ENCODE results near the gene CACNB2. TPM values are rescaled to one million over a fixed set of nuclear protein-coding genes. Genes with fewer than 3 reads are reported as not detected.

The CACNB2 gene
- total RNA-seq, 1 donor: 1.3 TPM

DNA sequence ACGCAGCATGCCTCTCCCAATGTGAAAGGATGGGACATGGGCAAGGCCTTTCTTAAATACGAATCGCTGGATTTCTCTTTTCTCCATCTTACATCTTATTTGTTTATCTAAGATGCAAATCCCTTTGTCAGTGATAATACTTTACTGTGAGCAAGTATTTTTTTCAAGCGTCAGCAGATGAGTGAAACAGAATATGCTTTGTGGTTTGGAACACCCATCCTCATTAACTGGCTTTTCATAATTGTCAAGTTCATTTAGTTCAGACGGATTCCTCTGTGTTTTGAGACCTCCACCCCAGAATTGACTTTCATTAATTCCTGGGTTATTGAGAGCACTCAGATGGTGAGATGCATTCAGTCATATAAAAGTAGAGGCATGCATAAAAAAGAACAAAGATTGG, 361.4 kb downstream of the CACNB2 start:
- DNase-seq (ENCODE audit: low read depth): no peak
- TF ChIP-seq, protein P1, sequence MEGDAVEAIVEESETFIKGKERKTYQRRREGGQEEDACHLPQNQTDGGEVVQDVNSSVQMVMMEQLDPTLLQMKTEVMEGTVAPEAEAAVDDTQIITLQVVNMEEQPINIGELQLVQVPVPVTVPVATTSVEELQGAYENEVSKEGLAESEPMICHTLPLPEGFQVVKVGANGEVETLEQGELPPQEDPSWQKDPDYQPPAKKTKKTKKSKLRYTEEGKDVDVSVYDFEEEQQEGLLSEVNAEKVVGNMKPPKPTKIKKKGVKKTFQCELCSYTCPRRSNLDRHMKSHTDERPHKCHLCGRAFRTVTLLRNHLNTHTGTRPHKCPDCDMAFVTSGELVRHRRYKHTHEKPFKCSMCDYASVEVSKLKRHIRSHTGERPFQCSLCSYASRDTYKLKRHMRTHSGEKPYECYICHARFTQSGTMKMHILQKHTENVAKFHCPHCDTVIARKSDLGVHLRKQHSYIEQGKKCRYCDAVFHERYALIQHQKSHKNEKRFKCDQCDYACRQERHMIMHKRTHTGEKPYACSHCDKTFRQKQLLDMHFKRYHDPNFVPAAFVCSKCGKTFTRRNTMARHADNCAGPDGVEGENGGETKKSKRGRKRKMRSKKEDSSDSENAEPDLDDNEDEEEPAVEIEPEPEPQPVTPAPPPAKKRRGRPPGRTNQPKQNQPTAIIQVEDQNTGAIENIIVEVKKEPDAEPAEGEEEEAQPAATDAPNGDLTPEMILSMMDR (IDR thresholded peaks at IDR 0.05; ENCODE audit: insufficient read depth, low read depth, low read length): no peak
- H3K4me3 ChIP-seq (ENCODE audit: low read depth, low read length): no peak overlapping the region

DNA sequence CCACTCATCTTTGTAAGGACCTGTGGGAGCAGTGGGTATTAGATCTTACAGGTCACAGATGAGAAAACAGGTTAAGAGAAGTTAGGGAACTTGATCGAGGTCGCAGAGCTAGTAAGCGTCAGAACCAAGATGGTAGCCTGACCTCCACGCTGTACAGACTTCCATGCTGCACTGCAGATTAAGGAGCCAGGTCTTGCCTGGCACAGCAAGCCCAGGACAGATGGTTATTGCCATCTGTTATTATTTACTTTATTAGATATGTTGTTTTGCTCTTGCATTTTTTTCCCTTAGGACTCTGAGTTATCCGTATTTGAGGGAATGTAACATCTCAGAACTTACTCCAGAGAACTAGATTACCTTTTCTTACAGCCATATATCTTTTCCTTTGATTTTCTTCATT, 363.9 kb downstream of the CACNB2 start:
- DNase-seq (ENCODE audit: low read depth): no peak
- TF ChIP-seq, protein P1 (IDR thresholded peaks at IDR 0.05; ENCODE audit: insufficient read depth, low read depth, low read length): no peak
- H3K4me3 ChIP-seq (ENCODE audit: low read depth, low read length): no peak overlapping the region

DNA sequence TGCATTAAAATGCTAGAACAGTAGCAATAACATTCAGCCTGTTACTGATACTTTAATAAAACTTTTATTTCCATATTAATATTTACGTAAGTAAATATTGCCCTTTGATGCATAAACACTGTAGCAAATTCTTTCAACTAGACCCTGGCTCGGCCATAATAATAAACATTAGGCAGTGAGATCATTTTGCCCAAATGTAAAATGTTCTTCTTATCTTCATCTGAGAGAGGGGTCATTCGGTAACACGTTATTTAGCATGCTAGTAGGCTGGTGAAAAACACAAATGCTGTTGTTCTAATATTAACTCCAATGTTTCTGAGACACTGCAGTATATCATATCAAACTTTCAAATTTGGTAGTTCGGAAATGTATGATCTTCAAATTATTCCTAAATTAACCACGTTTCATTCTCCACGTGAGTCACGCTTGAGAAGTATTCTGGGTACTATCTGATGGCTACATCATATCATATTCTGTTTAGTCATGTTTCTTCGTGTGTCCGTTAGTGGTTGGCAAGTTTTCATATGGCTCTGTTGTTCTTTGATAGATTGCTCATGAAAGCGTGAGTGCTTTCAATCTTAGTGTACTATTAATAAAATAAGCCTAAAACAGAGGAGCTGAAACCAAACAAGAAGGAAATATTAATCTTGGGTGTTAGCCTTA, 365.4 kb downstream of the CACNB2 start:
- DNase-seq (ENCODE audit: low read depth): no peak
- TF ChIP-seq, protein P1 (IDR thresholded peaks at IDR 0.05; ENCODE audit: insufficient read depth, low read depth, low read length): no peak
- H3K4me3 ChIP-seq (ENCODE audit: low read depth, low read length): no peak overlapping the region

DNA sequence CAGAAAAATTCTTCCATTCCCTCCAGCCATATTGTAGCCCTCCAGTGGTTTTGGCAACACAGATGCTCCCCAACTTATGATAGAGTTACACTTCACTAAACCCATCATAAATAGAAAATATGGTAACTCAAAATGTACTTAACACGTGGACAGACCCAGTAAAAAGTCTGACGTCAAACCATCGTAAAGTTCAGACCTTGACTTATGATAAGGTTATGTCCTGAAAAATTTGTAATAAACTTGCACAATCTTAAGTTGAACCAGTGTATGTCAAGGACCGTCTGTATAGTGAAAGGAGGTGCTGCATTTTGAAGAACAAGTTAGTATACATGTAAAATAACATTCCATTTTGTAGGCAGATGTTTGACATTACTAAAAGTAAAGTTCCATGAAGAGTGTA, 368.4 kb downstream of the CACNB2 start:
- TF ChIP-seq, protein P1 (IDR thresholded peaks at IDR 0.05; ENCODE audit: insufficient read depth, low read depth, low read length): no peak
- H3K4me3 ChIP-seq (ENCODE audit: low read depth, low read length): no peak overlapping the region
- DNase-seq (ENCODE audit: low read depth): peak; percentile 47

DNA sequence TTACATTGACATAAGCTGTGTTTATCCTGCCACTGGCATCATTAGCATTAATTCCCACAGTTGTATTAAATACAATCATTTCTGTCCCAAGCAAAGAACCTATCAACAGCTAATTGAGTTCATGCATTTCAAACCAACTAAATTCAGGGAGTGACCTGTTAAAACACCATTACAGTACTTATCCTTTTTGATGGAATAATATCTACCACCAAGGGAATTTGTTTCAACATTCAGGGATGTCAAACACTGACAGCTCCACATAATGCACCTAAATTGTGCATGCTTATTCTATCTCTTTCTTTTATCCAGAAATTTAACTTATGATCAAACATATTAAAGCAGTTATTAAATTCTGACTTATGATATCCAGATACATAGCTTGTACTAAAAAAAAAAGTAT, 374.3 kb downstream of the CACNB2 start:
- no peak for DNase-seq (ENCODE audit: low read depth)
- TF ChIP-seq, protein P1 (IDR thresholded peaks at IDR 0.05; ENCODE audit: insufficient read depth, low read depth, low read length): no peak

DNA sequence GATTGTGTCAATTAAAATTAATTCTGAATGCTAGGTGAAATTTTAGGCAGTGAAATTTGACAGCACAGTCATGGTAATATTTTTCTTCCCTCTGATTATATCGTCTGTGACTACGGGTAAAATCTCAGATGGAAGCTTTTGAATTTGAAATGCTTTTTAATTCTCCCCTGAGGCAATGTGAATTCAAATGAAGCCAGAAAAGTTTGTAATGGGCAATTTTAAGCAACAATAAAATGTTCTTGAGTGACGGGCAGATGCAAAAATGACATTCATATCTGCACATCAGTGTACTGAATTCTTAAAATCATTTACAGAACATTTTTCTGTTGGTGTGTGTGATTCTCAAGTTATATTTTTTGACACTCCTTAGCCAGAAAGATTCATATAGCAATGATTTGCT, 376.6 kb downstream of the CACNB2 start:
- TF ChIP-seq, protein P1 (IDR thresholded peaks at IDR 0.05; ENCODE audit: insufficient read depth, low read depth, low read length): no peak
- no peak overlapping the region for H3K4me3 ChIP-seq (ENCODE audit: low read depth, low read length)
- DNase-seq (ENCODE audit: low read depth): no peak

More for the DNA sequence above, 374.3 kb downstream of the CACNB2 start:
- H3K4me3 ChIP-seq (ENCODE audit: low read depth, low read length): no peak overlapping the region

DNA sequence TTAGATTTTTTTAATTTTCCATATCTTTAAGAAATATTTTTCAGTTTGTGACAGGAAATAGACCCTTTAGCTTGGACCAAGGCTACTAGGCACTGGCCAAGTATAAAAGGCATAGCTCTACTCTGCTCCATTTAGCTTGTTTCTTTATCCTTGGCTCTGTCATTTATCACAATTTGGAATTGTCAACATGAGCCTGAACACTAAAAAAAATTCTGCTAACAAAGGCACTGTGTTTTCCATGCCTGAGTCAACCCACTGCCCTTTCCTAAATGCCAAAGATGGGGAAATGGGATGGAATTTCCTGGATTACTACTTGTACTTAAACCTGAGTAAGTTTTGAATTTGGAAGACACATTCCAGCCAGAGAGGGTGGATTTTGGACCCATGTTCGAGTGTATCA, 382.8 kb downstream of the CACNB2 start:
- TF ChIP-seq, protein P1 (IDR thresholded peaks at IDR 0.05; ENCODE audit: insufficient read depth, low read depth, low read length): no peak
- H3K4me3 ChIP-seq (ENCODE audit: low read depth, low read length): no peak overlapping the region
- DNase-seq (ENCODE audit: low read depth): peak; percentile 10

All from fibroblast of villous mesenchyme (primary cell).